Adrenal gland (tissue), 5 donors: ENCODE measurements around the gene MUS81.

Source experiments
- POLR2A ChIP-seq, 2 donors: fragments of 450-650 bp; IDR thresholded peaks; one replicate each; pipeline ENCODE4 v1.6.1; 2017; ENCODE audit warnings: antibody characterized with exemption in 2 of 2, mild to moderate bottlenecking in 2 of 2, moderate library complexity in 1 of 2
- TF ChIP-seq, protein P1 (sequence below), 6 experiments: fragments of 450-650 bp in 4 of 6; fragments of 200-600 bp in 2 of 6; sonication (generic) in 1 of 6; IDR thresholded peaks; 1 replicate in 5 of 6; 2 replicates in 1 of 6; pipeline versions ENCODE4 v1.5.1 to v1.8.0; 2016 to 2021; ENCODE audit warnings: antibody characterized with exemption in 6 of 6, mild to moderate bottlenecking in 2 of 6, moderate library complexity in 1 of 6
- donor health status: DM: no; HTN: no; CAD: no.

DNA sequence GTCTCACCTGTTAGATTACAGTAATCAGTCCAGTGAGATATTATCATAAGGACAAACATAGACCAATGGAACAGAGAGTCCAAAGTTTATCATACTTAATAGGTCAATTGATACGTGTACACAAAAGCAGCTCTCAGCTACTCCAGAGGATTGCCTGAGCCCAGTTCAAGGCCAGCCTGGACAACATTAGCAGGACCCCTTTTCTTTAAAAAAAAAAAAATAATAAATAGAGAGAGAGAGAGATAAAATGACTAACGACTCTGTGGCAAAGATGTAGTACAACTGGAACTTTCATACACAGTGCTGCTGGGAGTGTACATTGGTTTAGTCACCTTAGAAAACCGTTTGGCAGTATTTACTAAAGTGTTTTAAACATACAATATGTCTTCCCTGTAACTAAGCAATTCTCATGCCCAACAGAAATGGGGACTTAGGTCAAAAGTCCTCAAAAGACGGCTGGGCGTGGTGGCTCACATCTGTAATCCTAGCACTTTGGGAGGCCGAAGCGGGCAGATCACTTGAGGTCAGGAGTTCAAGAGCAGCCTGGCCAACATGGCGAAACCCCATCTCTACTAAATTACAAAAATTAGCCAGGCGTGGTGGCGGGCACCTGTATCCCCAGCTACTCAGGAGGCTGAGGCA lies 15.9 kb upstream of the MUS81 start:
- TF ChIP-seq, protein P1, sequence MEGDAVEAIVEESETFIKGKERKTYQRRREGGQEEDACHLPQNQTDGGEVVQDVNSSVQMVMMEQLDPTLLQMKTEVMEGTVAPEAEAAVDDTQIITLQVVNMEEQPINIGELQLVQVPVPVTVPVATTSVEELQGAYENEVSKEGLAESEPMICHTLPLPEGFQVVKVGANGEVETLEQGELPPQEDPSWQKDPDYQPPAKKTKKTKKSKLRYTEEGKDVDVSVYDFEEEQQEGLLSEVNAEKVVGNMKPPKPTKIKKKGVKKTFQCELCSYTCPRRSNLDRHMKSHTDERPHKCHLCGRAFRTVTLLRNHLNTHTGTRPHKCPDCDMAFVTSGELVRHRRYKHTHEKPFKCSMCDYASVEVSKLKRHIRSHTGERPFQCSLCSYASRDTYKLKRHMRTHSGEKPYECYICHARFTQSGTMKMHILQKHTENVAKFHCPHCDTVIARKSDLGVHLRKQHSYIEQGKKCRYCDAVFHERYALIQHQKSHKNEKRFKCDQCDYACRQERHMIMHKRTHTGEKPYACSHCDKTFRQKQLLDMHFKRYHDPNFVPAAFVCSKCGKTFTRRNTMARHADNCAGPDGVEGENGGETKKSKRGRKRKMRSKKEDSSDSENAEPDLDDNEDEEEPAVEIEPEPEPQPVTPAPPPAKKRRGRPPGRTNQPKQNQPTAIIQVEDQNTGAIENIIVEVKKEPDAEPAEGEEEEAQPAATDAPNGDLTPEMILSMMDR (IDR thresholded peaks at IDR 0.05) = no peak
- TF ChIP-seq POLR2A (IDR thresholded peaks at IDR 0.05) = no peak
